Hepatocyte (in vitro differentiated cells): Measurements from ENCODE around the gene TBC1D3B.
"Not testable (repeated sequence)": the region's sequence is repeated elsewhere in the genome, so short reads cannot be mapped to it uniquely, and the experiment has no call there.

Experiments used
- EZH2 ChIP-seq: fragments of 200-600 bp; sonication (generic); IDR thresholded peaks from 2 replicates; pipeline ENCODE4 v1.6.1; 2016; ENCODE audit warnings: antibody characterized with exemption, mild to moderate bottlenecking, borderline replicate concordance
- EZH2phosphoT487 ChIP-seq: fragments of 200-600 bp; sonication (generic); IDR thresholded peaks from one replicate; pipeline ENCODE4 v1.6.1; 2018; ENCODE audit warnings: antibody characterized with exemption, mild to moderate bottlenecking, low read depth, moderate library complexity; ENCODE audit not compliant: unreplicated experiment, severe bottlenecking
- TF ChIP-seq, protein P1 (sequence below): fragments of 200-600 bp; sonication (generic); IDR thresholded peaks from 2 replicates; pipeline ENCODE4 v1.5.1; 2016; ENCODE audit warnings: antibody characterized with exemption, mild to moderate bottlenecking; ENCODE audit not compliant: poor library complexity

DNA sequence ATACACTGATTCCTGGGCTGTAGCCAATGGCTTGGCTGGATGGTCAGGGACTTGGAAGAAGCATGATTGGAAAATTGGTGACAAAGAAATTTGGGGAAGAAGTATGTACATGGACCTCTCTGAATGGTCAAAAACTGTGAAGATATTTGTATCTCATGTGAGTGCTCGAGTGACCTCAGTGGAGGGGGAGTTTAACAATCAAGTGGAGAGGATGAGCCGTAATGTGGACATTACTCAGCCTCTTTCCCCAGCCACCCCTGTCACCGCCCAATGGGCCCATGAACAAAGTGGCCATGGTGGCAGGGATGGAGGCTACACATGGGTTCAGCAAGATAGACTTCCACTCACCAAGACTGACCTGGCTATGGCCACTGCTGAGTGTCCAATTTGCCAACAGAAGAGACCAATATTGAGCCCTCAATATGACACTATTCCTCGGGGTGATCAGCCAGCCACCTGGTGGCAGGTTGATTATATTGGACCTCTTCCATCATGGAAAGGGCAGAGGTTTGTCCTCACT, 45.2 kb upstream of the TBC1D3B start:
- TF ChIP-seq, protein P1, sequence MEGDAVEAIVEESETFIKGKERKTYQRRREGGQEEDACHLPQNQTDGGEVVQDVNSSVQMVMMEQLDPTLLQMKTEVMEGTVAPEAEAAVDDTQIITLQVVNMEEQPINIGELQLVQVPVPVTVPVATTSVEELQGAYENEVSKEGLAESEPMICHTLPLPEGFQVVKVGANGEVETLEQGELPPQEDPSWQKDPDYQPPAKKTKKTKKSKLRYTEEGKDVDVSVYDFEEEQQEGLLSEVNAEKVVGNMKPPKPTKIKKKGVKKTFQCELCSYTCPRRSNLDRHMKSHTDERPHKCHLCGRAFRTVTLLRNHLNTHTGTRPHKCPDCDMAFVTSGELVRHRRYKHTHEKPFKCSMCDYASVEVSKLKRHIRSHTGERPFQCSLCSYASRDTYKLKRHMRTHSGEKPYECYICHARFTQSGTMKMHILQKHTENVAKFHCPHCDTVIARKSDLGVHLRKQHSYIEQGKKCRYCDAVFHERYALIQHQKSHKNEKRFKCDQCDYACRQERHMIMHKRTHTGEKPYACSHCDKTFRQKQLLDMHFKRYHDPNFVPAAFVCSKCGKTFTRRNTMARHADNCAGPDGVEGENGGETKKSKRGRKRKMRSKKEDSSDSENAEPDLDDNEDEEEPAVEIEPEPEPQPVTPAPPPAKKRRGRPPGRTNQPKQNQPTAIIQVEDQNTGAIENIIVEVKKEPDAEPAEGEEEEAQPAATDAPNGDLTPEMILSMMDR = not testable (repeated sequence)
- not testable (repeated sequence) for TF ChIP-seq EZH2, EZH2phosphoT487
